Measurements from ENCODE around the gene RHEX.

DNA sequence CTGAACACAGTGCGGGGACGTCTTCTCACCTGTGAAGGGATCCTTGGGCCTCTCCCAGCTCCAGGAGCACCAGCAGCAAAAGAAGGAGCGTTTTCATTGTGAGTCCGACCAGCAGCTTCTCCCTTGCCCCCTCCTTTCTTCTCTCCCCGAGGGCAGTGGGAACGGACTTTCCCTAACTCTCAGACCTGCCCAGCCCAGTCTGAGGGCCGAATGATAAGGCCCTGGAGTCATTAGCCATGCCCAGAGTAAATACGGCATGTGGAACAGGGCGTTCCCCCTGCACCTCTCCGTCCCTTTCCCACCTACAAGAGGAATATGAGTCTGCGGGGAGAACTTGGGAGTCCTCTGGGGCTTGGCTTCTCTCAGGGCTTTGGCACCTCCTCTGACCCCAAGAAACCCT is 29.3 kb upstream of the RHEX start, which contains the start of gene CTSE:
- TF ChIP-seq, protein P1, sequence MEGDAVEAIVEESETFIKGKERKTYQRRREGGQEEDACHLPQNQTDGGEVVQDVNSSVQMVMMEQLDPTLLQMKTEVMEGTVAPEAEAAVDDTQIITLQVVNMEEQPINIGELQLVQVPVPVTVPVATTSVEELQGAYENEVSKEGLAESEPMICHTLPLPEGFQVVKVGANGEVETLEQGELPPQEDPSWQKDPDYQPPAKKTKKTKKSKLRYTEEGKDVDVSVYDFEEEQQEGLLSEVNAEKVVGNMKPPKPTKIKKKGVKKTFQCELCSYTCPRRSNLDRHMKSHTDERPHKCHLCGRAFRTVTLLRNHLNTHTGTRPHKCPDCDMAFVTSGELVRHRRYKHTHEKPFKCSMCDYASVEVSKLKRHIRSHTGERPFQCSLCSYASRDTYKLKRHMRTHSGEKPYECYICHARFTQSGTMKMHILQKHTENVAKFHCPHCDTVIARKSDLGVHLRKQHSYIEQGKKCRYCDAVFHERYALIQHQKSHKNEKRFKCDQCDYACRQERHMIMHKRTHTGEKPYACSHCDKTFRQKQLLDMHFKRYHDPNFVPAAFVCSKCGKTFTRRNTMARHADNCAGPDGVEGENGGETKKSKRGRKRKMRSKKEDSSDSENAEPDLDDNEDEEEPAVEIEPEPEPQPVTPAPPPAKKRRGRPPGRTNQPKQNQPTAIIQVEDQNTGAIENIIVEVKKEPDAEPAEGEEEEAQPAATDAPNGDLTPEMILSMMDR (IDR thresholded peaks at IDR 0.05), result no peak
- no peak for TF ChIP-seq EZH2 (IDR thresholded peaks at IDR 0.05)
- TF ChIP-seq EZH2phosphoT487 (IDR thresholded peaks at IDR 0.05), result no peak

Data from neural progenitor cell (in vitro differentiated cells).